Stomach (tissue), 4 donors: ENCODE results near the gene ZNF692.

Experiments used
- EP300 ChIP-seq: sonication (generic); formaldehyde crosslinking; IDR thresholded peaks from one replicate; pipeline ENCODE4 v1.6.1; 2017; ENCODE audit warnings: antibody characterized with exemption
- TF ChIP-seq, protein P1 (sequence below), 7 experiments: fragments of 450-650 bp in 4 of 7; fragments of 200-600 bp in 3 of 7; sonication (generic) in 3 of 7; IDR thresholded peaks; one replicate each; pipeline ENCODE4 v1.5.1; 2016 to 2019; ENCODE audit warnings: antibody characterized with exemption in 7 of 7, control low read depth in 2 of 7, mild to moderate bottlenecking in 1 of 7

DNA sequence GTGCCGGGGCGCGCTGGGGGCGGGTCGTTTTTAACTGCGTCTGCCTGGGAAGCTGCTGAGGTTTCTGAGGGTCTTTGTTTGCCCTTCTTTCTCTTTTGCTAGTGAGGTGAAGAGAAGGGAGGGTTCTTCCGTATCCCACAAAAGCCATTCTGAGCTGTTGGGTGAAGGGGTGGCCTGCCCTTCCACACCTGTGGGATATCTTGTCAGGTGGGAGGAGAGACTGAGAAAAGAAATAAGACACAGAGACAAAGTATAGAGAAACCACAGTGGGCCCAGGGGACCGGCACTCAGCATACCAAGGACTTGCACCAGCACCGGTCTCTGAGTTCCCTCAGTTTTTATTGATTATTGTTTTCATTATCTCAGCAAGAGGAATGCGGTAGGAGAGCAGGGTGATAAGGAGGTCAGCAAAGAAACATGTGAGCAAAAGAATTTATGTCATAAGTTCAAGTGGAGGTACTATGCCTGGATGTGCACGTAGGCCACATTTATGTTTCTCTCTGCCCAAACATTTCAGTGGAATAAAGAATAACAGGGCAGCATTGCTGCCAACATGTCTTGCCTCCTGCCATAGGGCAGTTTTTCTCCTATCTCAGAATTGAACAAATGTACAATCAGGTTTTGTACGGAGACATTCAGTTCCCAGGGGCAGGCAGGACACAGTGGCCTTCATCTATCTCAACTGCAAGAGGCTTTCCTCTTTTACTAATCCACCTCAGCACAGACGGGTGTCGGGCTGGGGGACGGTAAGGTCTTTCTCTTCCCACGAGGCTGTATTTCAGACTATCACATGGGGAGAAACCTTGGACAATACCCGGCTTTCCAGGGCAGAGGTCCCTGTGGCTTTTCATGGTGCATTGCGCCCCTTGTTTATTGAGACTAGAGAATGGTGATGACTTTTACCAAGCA is 48.1 kb upstream of the ZNF692 start:
- TF ChIP-seq, protein P1, sequence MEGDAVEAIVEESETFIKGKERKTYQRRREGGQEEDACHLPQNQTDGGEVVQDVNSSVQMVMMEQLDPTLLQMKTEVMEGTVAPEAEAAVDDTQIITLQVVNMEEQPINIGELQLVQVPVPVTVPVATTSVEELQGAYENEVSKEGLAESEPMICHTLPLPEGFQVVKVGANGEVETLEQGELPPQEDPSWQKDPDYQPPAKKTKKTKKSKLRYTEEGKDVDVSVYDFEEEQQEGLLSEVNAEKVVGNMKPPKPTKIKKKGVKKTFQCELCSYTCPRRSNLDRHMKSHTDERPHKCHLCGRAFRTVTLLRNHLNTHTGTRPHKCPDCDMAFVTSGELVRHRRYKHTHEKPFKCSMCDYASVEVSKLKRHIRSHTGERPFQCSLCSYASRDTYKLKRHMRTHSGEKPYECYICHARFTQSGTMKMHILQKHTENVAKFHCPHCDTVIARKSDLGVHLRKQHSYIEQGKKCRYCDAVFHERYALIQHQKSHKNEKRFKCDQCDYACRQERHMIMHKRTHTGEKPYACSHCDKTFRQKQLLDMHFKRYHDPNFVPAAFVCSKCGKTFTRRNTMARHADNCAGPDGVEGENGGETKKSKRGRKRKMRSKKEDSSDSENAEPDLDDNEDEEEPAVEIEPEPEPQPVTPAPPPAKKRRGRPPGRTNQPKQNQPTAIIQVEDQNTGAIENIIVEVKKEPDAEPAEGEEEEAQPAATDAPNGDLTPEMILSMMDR (IDR thresholded peaks at IDR 0.05): no peak
- TF ChIP-seq EP300: no peak
